ENCODE measurements around the gene OCA2.

Gene OCA2

DNA sequence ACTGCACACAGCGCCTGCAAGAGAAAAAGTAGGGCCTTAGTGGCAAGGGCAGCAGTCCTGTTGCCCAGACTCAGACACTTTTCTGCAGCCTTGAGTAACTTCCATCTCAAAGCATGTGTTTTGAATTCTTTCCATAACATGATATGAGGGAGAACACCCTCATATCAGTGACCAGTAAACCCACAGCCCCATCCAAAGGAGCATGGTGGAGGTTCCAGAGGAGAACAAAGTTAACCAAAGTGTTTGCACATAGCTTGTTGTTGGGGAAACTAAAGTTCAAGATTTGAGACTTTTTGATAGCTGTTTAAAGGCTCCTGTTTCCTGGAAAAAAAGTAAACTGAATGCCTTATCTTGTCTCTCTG lies 74.2 kb downstream of the OCA2 start:
- H2AFZ ChIP-seq (ENCODE audit: low read depth, low read length, severe bottlenecking) = no peak overlapping the region
- H3F3A ChIP-seq (ENCODE audit: insufficient read depth) = no peaks in the 10 kb centered on the region
- no peaks in the 10 kb centered on the region for H4K20me1 ChIP-seq (ENCODE audit: low read depth, low read length)
- no peak overlapping the region for H3K9ac ChIP-seq (ENCODE audit: low read length)
- H3K9me3 ChIP-seq (ENCODE audit: insufficient read depth, low read length) = no peaks in the 10 kb centered on the region
- no peaks in the 10 kb centered on the region for H3K27me3 ChIP-seq (ENCODE audit: low read length)
- H3K79me2 ChIP-seq (ENCODE audit: insufficient read depth, low read length) = no peaks in the 10 kb centered on the region
- H3K9me2 ChIP-seq (replicated peaks; ENCODE audit: insufficient read depth, low read length) = no peaks in the 10 kb centered on the region
- H3K4me2 ChIP-seq (ENCODE audit: low read depth, low read length, poor library complexity, severe bottlenecking) = no peak overlapping the region
- no peak overlapping the region for H3K27ac ChIP-seq (ENCODE audit: low read depth, low read length)
- H3K36me3 ChIP-seq (ENCODE audit: low read length) = no peaks in the 10 kb centered on the region
- H3K4me3 ChIP-seq (ENCODE audit: insufficient read depth, low read length, poor library complexity, severe bottlenecking) = no peak overlapping the region
- TF ChIP-seq, protein P1, sequence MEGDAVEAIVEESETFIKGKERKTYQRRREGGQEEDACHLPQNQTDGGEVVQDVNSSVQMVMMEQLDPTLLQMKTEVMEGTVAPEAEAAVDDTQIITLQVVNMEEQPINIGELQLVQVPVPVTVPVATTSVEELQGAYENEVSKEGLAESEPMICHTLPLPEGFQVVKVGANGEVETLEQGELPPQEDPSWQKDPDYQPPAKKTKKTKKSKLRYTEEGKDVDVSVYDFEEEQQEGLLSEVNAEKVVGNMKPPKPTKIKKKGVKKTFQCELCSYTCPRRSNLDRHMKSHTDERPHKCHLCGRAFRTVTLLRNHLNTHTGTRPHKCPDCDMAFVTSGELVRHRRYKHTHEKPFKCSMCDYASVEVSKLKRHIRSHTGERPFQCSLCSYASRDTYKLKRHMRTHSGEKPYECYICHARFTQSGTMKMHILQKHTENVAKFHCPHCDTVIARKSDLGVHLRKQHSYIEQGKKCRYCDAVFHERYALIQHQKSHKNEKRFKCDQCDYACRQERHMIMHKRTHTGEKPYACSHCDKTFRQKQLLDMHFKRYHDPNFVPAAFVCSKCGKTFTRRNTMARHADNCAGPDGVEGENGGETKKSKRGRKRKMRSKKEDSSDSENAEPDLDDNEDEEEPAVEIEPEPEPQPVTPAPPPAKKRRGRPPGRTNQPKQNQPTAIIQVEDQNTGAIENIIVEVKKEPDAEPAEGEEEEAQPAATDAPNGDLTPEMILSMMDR (IDR thresholded peaks at IDR 0.05; ENCODE audit: insufficient read depth, low read length, poor library complexity, severe bottlenecking) = no peak
- TF ChIP-seq EZH2phosphoT487 (conservative IDR thresholded peaks at IDR 0.05; ENCODE audit: low read length) = no peak

DNA sequence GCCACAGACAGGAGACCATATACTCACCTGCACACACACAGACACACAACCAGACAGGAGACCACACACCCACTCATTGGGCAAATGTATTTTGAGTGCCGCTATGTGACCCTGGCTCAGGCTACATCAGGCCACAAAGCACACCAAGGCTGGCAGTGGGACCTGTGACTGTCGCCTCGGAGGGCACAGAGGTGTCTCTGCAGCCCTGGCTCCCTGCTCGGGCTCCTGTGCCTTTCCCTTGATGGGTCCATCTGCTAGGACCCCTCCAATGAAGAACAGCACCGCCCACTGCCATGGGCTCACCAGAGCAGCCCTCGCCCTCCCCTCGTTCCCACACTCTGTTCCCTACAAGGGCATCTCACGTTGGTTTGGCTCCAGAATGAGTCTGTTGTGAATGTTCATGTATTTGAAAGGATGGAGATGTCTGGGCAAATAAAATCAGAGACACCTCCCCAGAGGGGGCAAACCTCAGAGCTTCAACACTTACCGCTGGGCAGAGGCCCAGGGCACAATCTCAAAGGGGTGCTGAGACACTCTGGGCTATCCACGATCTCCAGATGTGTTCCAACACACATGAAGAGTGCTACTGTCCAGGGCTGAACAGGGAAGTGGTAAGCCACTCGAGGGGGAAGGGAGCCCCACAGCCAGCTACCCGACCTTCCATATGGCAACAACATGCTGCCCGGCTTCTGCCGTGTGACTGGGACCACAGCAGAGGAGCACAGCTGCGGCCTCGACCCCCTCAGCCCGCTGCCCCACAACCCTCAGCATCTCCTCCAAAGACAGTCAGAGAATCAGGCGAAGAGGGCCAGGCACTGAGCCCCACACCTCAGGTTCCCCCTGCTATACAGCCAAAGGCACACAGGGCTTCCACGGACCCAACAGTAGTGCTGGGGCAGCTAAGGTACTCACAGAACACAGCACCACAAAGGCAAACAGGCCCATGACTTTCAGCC lies 74.9 kb downstream of the OCA2 start:
- Histone ChIP-seq H3K79me2 (ENCODE audit: insufficient read depth, low read length) (no peaks in the 10 kb centered on the region), H3F3A (ENCODE audit: insufficient read depth) (no peaks in the 10 kb centered on the region), H3K9me3 (ENCODE audit: insufficient read depth, low read length) (no peaks in the 10 kb centered on the region), H3K27me3 (ENCODE audit: low read length) (no peaks in the 10 kb centered on the region), H4K20me1 (ENCODE audit: low read depth, low read length) (no peaks in the 10 kb centered on the region), H2AFZ (ENCODE audit: low read depth, low read length, severe bottlenecking) (no peak overlapping the region), H3K4me3 (ENCODE audit: insufficient read depth, low read length, poor library complexity, severe bottlenecking) (no peak overlapping the region), H3K36me3 (ENCODE audit: low read length) (no peaks in the 10 kb centered on the region), H3K9me2 (replicated peaks; ENCODE audit: insufficient read depth, low read length) (no peaks in the 10 kb centered on the region), H3K27ac (ENCODE audit: low read depth, low read length) (no peak overlapping the region), H3K4me2 (ENCODE audit: low read depth, low read length, poor library complexity, severe bottlenecking) (no peak overlapping the region), H3K9ac (ENCODE audit: low read length) (no peak overlapping the region)
- TF ChIP-seq, protein P1 (IDR thresholded peaks at IDR 0.05; ENCODE audit: insufficient read depth, low read length, poor library complexity, severe bottlenecking) = no peak
- no peak for TF ChIP-seq EZH2phosphoT487 (conservative IDR thresholded peaks at IDR 0.05; ENCODE audit: low read length)

DNA sequence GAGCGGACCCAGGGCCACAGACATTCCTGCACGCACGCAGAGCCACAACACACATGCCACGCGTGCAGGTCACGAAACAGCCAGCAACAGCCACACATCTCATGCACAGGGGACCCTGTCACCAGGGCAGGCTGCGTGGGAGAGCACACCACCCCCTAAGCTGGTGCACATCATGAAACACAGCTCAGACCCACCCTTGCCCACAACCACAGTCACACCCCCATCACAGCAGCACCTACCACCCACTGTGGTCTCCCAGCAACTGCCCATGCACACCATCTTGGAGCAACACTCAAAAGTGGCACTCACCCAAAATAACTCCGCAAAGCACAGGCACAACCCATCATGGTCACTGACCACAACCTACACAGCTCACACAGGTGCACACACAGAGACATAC lies 75.7 kb downstream of the OCA2 start:
- no peak for TF ChIP-seq EZH2phosphoT487 (conservative IDR thresholded peaks at IDR 0.05; ENCODE audit: low read length)
- TF ChIP-seq, protein P1 (IDR thresholded peaks at IDR 0.05; ENCODE audit: insufficient read depth, low read length, poor library complexity, severe bottlenecking) = no peak

More for the DNA sequence above, 75.7 kb downstream of the OCA2 start:
- H3K79me2 ChIP-seq (ENCODE audit: insufficient read depth, low read length) = no peaks in the 10 kb centered on the region
- H3K4me2 ChIP-seq (ENCODE audit: low read depth, low read length, poor library complexity, severe bottlenecking) = no peak overlapping the region
- H3K9me2 ChIP-seq (replicated peaks; ENCODE audit: insufficient read depth, low read length) = no peaks in the 10 kb centered on the region
- no peak overlapping the region for H2AFZ ChIP-seq (ENCODE audit: low read depth, low read length, severe bottlenecking)
- no peak overlapping the region for H3K9ac ChIP-seq (ENCODE audit: low read length)
- no peak overlapping the region for H3K4me3 ChIP-seq (ENCODE audit: insufficient read depth, low read length, poor library complexity, severe bottlenecking)
- no peaks in the 10 kb centered on the region for H3K36me3 ChIP-seq (ENCODE audit: low read length)
- no peaks in the 10 kb centered on the region for H3K9me3 ChIP-seq (ENCODE audit: insufficient read depth, low read length)
- no peaks in the 10 kb centered on the region for H3K27me3 ChIP-seq (ENCODE audit: low read length)
- no peaks in the 10 kb centered on the region for H4K20me1 ChIP-seq (ENCODE audit: low read depth, low read length)
- H3K27ac ChIP-seq (ENCODE audit: low read depth, low read length) = no peak overlapping the region
- no peaks in the 10 kb centered on the region for H3F3A ChIP-seq (ENCODE audit: insufficient read depth)
